Astrocyte (in vitro differentiated cells and primary cell): ENCODE measurements around the gene ADGRD1.

Experiments used
- CTCF ChIP-seq: IDR thresholded peaks from 2 replicates; pipeline ENCODE4 v1.5.1; 2011; ENCODE audit warnings: low read depth, mild to moderate bottlenecking, inconsistent platforms, low read length, moderate library complexity; ENCODE audit not compliant: insufficient read depth
- EZH2 ChIP-seq: IDR thresholded peaks from 2 replicates; pipeline ENCODE4 v1.6.1; 2012; ENCODE audit warnings: mild to moderate bottlenecking, low read length, inconsistent platforms; ENCODE audit not compliant: insufficient read depth

DNA sequence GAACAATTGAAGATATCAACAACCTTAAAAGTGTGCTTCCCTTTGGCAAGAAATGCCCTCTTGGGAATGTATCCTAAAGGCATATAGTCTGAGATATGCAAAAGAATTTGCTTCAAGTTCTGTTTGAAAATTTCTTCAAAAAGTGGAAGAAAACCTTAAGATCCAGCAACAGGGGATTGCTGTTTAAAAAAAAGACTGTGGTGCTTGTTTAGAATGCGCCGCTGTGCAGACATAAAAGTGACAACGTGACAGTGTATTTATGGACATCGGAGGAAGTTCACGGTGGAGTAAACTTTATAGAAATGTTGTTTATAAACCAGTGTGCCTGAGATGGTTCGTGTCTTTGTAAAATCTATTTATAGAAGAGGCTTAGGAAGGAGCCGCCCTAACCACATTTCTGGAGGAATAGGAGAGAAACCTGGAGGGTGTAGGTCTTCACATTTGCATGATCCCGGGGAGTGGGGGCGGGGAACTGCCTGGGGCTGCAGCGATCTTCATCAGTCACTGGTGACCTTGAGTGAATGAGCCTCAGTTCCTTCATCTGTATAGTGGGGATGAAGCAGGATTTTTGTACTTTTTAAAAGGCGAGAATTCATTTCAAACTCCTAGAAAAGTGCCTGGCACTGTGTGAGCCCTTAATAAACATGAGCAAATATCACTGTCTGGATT lies 27.5 kb downstream of the ADGRD1 start:
- TF ChIP-seq CTCF: no peak
- TF ChIP-seq EZH2: no peak
